K562 (cell line): ENCODE results near the gene MINPP1. TPM values are rescaled to one million over a fixed set of nuclear protein-coding genes. Genes with fewer than 3 reads are reported as not detected.
A peak's percentile ranks its signal among the peaks of the same experiment; 100 is the strongest.

Experiments used
- AFF4 ChIP-seq: sonication (generic); formaldehyde crosslinking; IDR thresholded peaks from 2 replicates; pipeline ENCODE4 v1.8.0; 2023; ENCODE audit warnings: mild to moderate bottlenecking, missing genetic modification reagents
- MNT ChIP-seq, 2 experiments: fragments of 450-650 bp; conservative IDR thresholded peaks; 2 replicates each; pipeline ENCODE4 v1.6.1; 2017; ENCODE audit warnings: mild to moderate bottlenecking in 2 of 2, moderate library complexity in 2 of 2
- RAD21 ChIP-seq, 2 experiments: fragments of 250-450 bp in 1 of 2; fragments of 450-650 bp in 1 of 2; sonication (Bioruptor Pico) in 1 of 2; formaldehyde crosslinking in 1 of 2; IDR thresholded peaks in 1 of 2; conservative IDR thresholded peaks in 1 of 2; 2 replicates each; pipeline versions ENCODE4 v1.4.0 to v1.8.0; 2020 to 2022; ENCODE audit warnings: mild to moderate bottlenecking in 2 of 2, moderate library complexity in 1 of 2
- RBM25 ChIP-seq: fragments of 200-400 bp; formaldehyde crosslinking; IDR thresholded peaks from 2 replicates; pipeline ENCODE4 v1.6.1; 2018; ENCODE audit warnings: low read length, low read depth, moderate library complexity; ENCODE audit not compliant: severe bottlenecking
- SAFB ChIP-seq: fragments of 200-400 bp; formaldehyde crosslinking; IDR thresholded peaks from 2 replicates; pipeline ENCODE4 v1.6.1; 2017; ENCODE audit warnings: low read depth, low read length, borderline replicate concordance
- TAF9B ChIP-seq: fragments of 450-650 bp; IDR thresholded peaks from 2 replicates; pipeline ENCODE4 v1.6.1; 2018; ENCODE audit warnings: mild to moderate bottlenecking; ENCODE audit not compliant: partially characterized antibody
- ZBTB2 ChIP-seq: fragments of 450-650 bp; IDR thresholded peaks from 2 replicates; pipeline ENCODE4 v1.6.1; 2016; ENCODE audit warnings: antibody characterized with exemption
- ZKSCAN3 ChIP-seq: fragments of 250-450 bp; sonication (Bioruptor Pico); IDR thresholded peaks from 2 replicates; pipeline ENCODE4 v1.4.0; 2020
- ZNF318 ChIP-seq, 2 experiments: fragments of 450-650 bp; IDR thresholded peaks; 2 replicates each; pipeline ENCODE4 v1.6.1; 2016; ENCODE audit warnings: mild to moderate bottlenecking in 2 of 2, borderline replicate concordance in 1 of 2, low read depth in 1 of 2, moderate library complexity in 1 of 2
- ZNF512 ChIP-seq: IDR thresholded peaks from 2 replicates; pipeline ENCODE4 v1.6.1; 2016; ENCODE audit warnings: missing genetic modification characterization, missing compliant biosample characterization
- polyA plus RNA-seq, 8 experiments: library from polyadenylated mRNA; depleted of rRNA in 4 of 8; stranded (reverse) in 5 of 8; unstranded in 3 of 8; fragments of >200 nt; fragmentation: Nextera tagmentation in 2 of 8; fragmentation: Illumina TruSeq in 1 of 8; extraction: Ambion mirVana in 2 of 8; extraction: Trizol in 1 of 8; gene quantifications; 2 replicates each; pipeline versions ENCODE4 v1.2.1 to v1.2.3, GENCODE V29; 2011 to 2014; ENCODE audit warnings: inconsistent platforms in 1 of 8, missing spikeins in 1 of 8
- total RNA-seq, 7 experiments: library from RNA; depleted of rRNA in 6 of 7; stranded (reverse); fragments of >200 nt in 6 of 7; fragmentation: Illumina TruSeq in 2 of 7; extraction: Trizol in 2 of 7; gene quantifications; 2 replicates each; pipeline versions ENCODE4 v1.2.1 to v1.2.3, GENCODE V29; 2011 to 2021; ENCODE audit warnings: low replicate concordance in 1 of 7

Gene MINPP1
- total and polyA plus RNA-seq, 9 of the 15 experiments (the other 6 are each of a cell fraction or from before 2014, with no cell fraction given): 11.5 to 44.5 (median 27.1) TPM

- TF ChIP-seq ZKSCAN3 (no peak), TAF9B (peak; percentile 54), ZBTB2 (no peak), RBM25 (peak; percentile 57), SAFB (no peak), ZNF512 (tag) (no peak), MNT (conservative IDR thresholded peaks at IDR 0.05) (peak; percentile 38 to 74), ZNF318 (IDR thresholded peaks at IDR 0.05; ENCODE audit: borderline replicate concordance in 1 of 2, low read depth in 1 of 2) (no peak), AFF4 (CRISPR knock-in tag) (no peak), RAD21 (CRISPR knock-in tag; conservative IDR thresholded peaks at IDR 0.05 in 1 of 2, IDR thresholded peaks at IDR 0.05 in 1 of 2) (no peak)
Observed at GRCh38 chr10:87500646-87501048, 4.0 kb upstream of the MINPP1 start (continued).
